AG04449 (cell line): ENCODE data around the gene USH1C.

ENCODE experiments used
- CTCF ChIA-PET: fragments of 350-600 bp; formaldehyde crosslinking; extraction: SDS; loops from one replicate; lab custom pipeline; 2021; ENCODE audit warnings: antibody characterized with exemption; lab: Yijun Ruan, JAX
- POLR2A ChIA-PET: fragments of 400-600, 350-600 bp; formaldehyde crosslinking; extraction: SDS; loops from one replicate; lab custom pipeline; 2020; ENCODE audit warnings: antibody characterized with exemption, inconsistent platforms; lab: Yijun Ruan, JAX
- DNase-seq: peaks from one replicate; pipeline ENCODE4 v3.0.0-alpha.2; 2010; ENCODE audit warnings: low read depth, low spot score
- H3K4me3 ChIP-seq: 2 replicates; pipeline ENCODE4 v1.5.1; 2011; ENCODE audit warnings: low read depth, mild to moderate bottlenecking, control low read depth, low read length
- TF ChIP-seq, protein P1 (sequence below): IDR thresholded peaks from one replicate; pipeline ENCODE4 v1.5.1; 2011; ENCODE audit warnings: mild to moderate bottlenecking, moderate library complexity, low read length, control low read depth, inconsistent platforms; ENCODE audit not compliant: insufficient read depth; ENCODE audit errors: missing control alignments

USH1C gene

DNA sequence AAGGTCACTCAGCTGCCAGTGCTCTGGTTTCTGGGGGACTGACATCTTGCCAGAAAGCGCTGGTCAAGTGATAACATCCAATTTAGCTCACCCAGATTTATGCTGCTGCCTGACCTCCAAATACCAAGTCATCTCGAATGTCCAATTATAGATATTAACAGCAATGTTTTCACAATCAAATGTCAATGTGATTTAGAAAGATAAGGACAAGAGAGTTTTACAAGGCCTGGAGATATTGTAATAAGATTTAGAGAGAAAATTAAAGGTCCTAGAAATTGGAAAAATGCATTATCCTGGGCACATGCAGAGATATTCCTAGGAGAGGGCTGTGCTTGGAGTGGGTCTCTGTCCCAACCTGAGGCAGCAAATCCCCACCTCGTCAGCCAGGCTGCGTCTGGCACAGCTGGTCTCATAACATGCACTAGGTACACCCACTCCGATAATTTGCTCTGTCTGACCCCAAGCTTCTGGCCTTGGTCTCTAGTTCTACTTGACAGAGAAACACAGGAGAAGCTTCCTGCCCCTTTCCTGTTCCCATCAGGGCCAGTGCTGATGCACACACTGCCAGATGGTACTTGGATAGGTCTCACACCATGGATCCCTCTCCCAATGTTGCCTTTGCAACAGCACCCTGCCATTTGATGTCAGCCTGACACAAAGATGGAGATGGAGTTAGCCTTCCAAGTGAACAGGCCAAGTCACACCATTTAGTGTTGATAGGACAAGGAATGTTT lies 28.6 kb downstream of the USH1C start:
- H3K4me3 ChIP-seq, result no peak overlapping the region
- DNase-seq, result no peak
- TF ChIP-seq, protein P1, sequence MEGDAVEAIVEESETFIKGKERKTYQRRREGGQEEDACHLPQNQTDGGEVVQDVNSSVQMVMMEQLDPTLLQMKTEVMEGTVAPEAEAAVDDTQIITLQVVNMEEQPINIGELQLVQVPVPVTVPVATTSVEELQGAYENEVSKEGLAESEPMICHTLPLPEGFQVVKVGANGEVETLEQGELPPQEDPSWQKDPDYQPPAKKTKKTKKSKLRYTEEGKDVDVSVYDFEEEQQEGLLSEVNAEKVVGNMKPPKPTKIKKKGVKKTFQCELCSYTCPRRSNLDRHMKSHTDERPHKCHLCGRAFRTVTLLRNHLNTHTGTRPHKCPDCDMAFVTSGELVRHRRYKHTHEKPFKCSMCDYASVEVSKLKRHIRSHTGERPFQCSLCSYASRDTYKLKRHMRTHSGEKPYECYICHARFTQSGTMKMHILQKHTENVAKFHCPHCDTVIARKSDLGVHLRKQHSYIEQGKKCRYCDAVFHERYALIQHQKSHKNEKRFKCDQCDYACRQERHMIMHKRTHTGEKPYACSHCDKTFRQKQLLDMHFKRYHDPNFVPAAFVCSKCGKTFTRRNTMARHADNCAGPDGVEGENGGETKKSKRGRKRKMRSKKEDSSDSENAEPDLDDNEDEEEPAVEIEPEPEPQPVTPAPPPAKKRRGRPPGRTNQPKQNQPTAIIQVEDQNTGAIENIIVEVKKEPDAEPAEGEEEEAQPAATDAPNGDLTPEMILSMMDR, result no peak
- POLR2A ChIA-PET, result no interaction called here
- CTCF ChIA-PET, result interaction anchor here (1.2 to 1.6 kb wide), 3 partner anchors 12 to 161 kb away, joined by 3 to 6 read pairs (median 3); no protein-coding TSS in a partner anchor

DNA sequence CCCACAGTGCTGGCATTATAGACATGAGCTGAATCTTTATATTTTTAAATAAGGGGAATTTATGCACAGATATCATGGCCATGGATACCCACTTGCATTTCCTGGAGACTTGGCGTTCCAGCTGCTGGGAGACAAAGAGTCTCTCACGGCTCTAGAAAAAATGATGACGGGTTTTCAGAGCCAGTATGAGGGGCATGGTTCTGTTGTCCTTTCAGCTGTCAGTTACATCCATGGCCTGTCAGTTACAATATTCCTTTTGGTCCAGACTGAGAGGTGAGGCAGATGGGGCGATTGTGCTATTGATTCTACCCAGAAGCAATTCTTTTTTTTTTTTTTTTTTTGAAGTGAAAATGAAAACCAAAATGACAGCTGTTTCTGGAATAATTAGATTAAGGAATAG lies 29.7 kb downstream of the USH1C start:
- POLR2A ChIA-PET, result no interaction called here
- TF ChIP-seq, protein P1, result no peak
- CTCF ChIA-PET, result interaction anchor here (1.3 to 2.5 kb wide), 3 partner anchors 10 to 131 kb away, joined by 3 to 14 read pairs (median 8); no protein-coding TSS in a partner anchor
- no peak overlapping the region for H3K4me3 ChIP-seq
- DNase-seq, result no peak

DNA sequence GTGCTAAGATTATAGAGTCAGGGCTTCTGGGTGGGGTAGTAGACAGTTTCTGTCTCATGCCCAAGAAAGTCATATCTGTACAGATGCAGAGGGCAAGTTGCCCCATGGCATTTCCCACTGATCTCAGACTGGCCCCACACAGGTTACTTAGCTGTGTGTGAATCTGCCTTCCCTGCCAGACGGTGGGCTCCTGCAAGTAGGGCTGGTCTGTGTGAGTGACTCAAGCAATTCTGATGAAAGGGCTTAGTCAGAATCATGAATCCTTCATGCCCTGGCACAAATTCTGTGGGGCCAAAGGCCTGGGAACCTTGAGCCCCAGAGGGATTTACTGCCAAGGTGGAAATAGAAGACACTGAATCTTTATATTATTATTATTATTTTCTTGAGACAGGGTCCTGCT lies 30.4 kb downstream of the USH1C start:
- no peak for DNase-seq
- POLR2A ChIA-PET, result no interaction called here
- CTCF ChIA-PET, result interaction anchor here (1.2 to 2.5 kb wide), 3 partner anchors 9 to 160 kb away, joined by 3 to 14 read pairs (median 8); no protein-coding TSS in a partner anchor

DNA sequence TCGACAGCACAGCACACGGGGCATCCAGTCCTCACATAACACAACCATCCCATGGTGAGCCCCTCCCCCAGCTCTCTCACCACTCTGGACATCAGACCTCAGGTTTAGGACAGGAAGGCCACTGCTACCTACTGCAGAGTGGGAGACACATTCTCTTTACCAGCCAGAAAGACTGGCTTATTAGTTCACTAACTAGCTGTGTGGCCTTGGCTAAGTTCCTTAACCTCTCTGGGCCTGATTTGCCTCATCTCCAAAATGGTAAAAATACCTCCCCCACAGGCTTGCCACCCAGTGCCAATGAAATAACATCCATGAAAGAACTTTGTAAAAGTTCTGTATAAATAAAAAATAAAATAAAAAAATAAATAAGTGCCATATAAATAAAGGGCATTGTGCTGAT lies 32.1 kb downstream of the USH1C start:
- no peak overlapping the region for H3K4me3 ChIP-seq
- CTCF ChIA-PET, result interaction anchor here (1.0 to 2.4 kb wide), 5 partner anchors 8 to 129 kb away, joined by 4 to 9 read pairs (median 6); no protein-coding TSS in a partner anchor
- TF ChIP-seq, protein P1, result no peak
- POLR2A ChIA-PET, result no interaction called here
- no peak for DNase-seq

More for the DNA sequence above, 30.4 kb downstream of the USH1C start:
- TF ChIP-seq, protein P1, result no peak
- H3K4me3 ChIP-seq, result no peak overlapping the region

DNA sequence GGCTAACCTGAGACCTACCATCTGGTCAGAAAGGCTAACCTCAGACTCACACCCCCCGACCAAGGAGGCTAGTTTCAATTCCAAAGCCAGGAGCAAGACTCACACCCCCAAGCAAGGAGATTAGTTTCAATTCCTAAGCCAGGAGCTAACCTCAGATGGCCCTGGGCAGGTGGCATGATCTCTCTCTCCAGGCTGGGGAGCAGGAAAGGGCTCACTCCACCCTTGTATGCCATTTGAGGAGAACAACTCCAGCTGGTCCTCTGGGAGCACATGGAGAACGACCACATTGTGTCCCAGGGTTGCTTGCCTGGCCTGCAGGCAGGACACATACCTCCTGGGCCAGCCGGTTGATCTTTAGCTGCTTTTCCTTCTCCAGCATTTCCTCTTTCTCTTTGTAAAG lies 32.6 kb downstream of the USH1C start:
- no peak for DNase-seq
- no peak overlapping the region for H3K4me3 ChIP-seq
- POLR2A ChIA-PET, result no interaction called here
- CTCF ChIA-PET, result interaction anchor here (1.0 to 2.4 kb wide), 4 partner anchors 13 to 128 kb away, joined by 4 to 9 read pairs (median 5); no protein-coding TSS in a partner anchor
- TF ChIP-seq, protein P1, result no peak

DNA sequence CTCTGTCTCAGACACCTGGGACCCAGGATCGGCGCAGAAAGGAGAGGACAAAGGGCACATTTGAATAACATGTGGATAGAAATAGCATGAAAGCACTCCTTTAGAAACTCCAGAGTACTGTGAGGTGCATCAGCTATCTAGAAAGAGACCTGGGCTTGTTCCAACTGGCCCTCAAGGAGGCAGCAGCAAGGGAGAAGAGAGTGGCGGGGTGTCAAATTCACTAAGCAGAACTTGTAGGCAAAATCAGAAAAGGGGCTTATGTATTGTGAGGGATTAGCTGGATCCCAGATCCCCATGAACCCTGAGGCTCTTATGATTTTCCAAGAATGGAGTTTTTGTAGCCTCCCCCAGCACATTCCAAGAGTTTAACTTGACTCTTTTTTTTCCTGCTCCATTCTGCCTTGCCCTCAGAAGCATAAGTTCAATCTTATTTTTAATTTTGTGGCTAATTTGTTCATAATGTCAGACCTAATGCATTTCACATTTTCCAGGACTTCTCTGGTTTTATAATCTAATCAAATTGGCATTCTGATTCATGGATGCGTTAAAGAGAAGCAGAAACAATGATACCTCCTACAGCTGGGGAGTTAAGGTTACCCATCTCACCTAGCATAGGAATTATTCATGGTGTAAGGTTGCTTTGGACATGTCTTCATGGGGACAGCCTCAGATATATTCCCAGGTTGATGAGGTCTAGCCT lies 33.6 kb downstream of the USH1C start:
- DNase-seq, result no peak
- CTCF ChIA-PET, result interaction anchor here (0.6 to 2.4 kb wide), 4 partner anchors 8 to 281 kb away, joined by 3 to 6 read pairs (median 4); no protein-coding TSS in a partner anchor
- H3K4me3 ChIP-seq, result no peak overlapping the region
- POLR2A ChIA-PET, result no interaction called here
- TF ChIP-seq, protein P1, result no peak
